Panc1 (cell line): ENCODE results near the gene ENPP3. TPM values are rescaled to one million over a fixed set of nuclear protein-coding genes. Genes with fewer than 3 reads are reported as not detected.

ENCODE experiments used
- ATAC-seq: fragments of 200-7000 bp; cut with Tn5 transposase; 2 replicates; pipeline ENCODE4 v1.9.1; 2020; ENCODE audit warnings: mild to moderate bottlenecking, moderate library complexity
- BruUV-seq: library from RNA; stranded (reverse); fragments of 400-500 nt; replicated peaks from 2 replicates; lab custom pipeline; 2021; lab: Mats Ljungman, UMichigan
- CTCF ChIA-PET: fragments of 300-600 bp; sonication (Branson Sonifier 250); formaldehyde crosslinking; loops from one replicate; lab custom pipeline; 2022; ENCODE audit warnings: antibody characterized with exemption; lab: Charles Lee
- POLR2A ChIA-PET: fragments of 300-600 bp; sonication (Branson Sonifier 250); formaldehyde crosslinking; loops from one replicate; lab custom pipeline; 2022; ENCODE audit warnings: antibody characterized with exemption; lab: Charles Lee
- DNase-seq: peaks from one replicate; pipeline ENCODE4 v3.0.0-alpha.2; 2010; ENCODE audit warnings: low read depth, low spot score
- H3K27ac ChIP-seq: 2 replicates; pipeline ENCODE4 v1.5.1; 2011; ENCODE audit warnings: mild to moderate bottlenecking, low read length, inconsistent platforms
- H3K27me3 ChIP-seq: fragments of 200-500 bp; sonication (Bioruptor generic); 2 replicates; pipeline ENCODE4 v1.6.0; 2014; ENCODE audit warnings: low read length, inconsistent platforms; ENCODE audit not compliant: control insufficient read depth, insufficient read depth
- H3K36me3 ChIP-seq: fragments of 200-500 bp; sonication (Bioruptor generic); 2 replicates; pipeline ENCODE4 v1.5.1; 2014; ENCODE audit warnings: inconsistent platforms, mild to moderate bottlenecking, low read length, moderate library complexity; ENCODE audit not compliant: control insufficient read depth, insufficient read depth
- H3K4me1 ChIP-seq: 2 replicates; pipeline ENCODE4 v1.5.1; 2011; ENCODE audit warnings: inconsistent platforms, mild to moderate bottlenecking, low read length, moderate library complexity; ENCODE audit not compliant: control insufficient read depth, insufficient read depth
- H3K4me3 ChIP-seq, 2 experiments: 2 replicates each; pipeline ENCODE4 v1.5.1; 2011 to 2012; ENCODE audit warnings: low read depth in 2 of 2, low read length in 2 of 2, mild to moderate bottlenecking in 2 of 2, inconsistent platforms in 1 of 2, moderate library complexity in 1 of 2
- H3K9me3 ChIP-seq: fragments of 200-500 bp; sonication (Bioruptor generic); 2 replicates; pipeline ENCODE4 v1.5.1; 2014; ENCODE audit warnings: low read depth, mild to moderate bottlenecking, inconsistent platforms, low read length, moderate library complexity; ENCODE audit not compliant: control insufficient read depth, insufficient read depth
- POLR2AphosphoS5 ChIP-seq: IDR thresholded peaks from 2 replicates; pipeline ENCODE4 v1.6.1; 2012; ENCODE audit warnings: mild to moderate bottlenecking, low read depth, low read length, moderate library complexity
- SIN3A ChIP-seq: IDR thresholded peaks from 2 replicates; pipeline ENCODE4 v1.6.1; 2012; ENCODE audit warnings: low read depth, mild to moderate bottlenecking, low read length, moderate library complexity, borderline replicate concordance; ENCODE audit not compliant: insufficient read depth
- TCF7L2 ChIP-seq: IDR thresholded peaks from 2 replicates; pipeline ENCODE4 v1.6.1; 2011; ENCODE audit warnings: mild to moderate bottlenecking, low read depth, low read length, inconsistent platforms
- in situ Hi-C: cut with HindIII; loops from 2 replicates; pipeline ENCODE4 v1.10.0; 2016; ENCODE audit warnings: low sequenced_read_pairs, low pct_unique_long_range_greater_than_20kb
- intact Hi-C: fragments of 100-400 bp; cut with micrococcal nuclease; formaldehyde crosslinking; loops from one replicate; pipeline ENCODE4 v1.10.0; 2022; ENCODE audit not compliant: unreplicated experiment
- total RNA-seq: library from RNA; stranded (reverse); gene quantifications from one replicate; pipeline ENCODE4 v1.2.1, GENCODE V29; 2021; ENCODE audit not compliant: unreplicated experiment
- TF ChIP-seq, protein P1 (sequence below): fragments of 450-650 bp; IDR thresholded peaks from 2 replicates; pipeline ENCODE4 v1.5.1; 2017; ENCODE audit warnings: mild to moderate bottlenecking
- TF ChIP-seq, protein P2 (sequence below), 2 experiments: IDR thresholded peaks; 2 replicates each; pipeline ENCODE4 v1.6.1; 2011 to 2012; ENCODE audit warnings: low read depth in 2 of 2, control low read depth in 1 of 2, low read length in 1 of 2, mild to moderate bottlenecking in 1 of 2, moderate library complexity in 1 of 2; ENCODE audit not compliant: insufficient read depth in 1 of 2

The ENPP3 gene
- total RNA-seq, 1 experiment from 2014 or later = not detected

GRCh38 chr6:131727868-131728267 is 90.8 kb downstream of the ENPP3 start:
- Histone ChIP-seq H3K27ac (no peak overlapping the region), H3K27me3 (no peaks in the 10 kb centered on the region), H3K4me3 (no peak overlapping the region), H3K4me1 (no peaks in the 10 kb centered on the region), H3K9me3 (no peaks in the 10 kb centered on the region), H3K36me3 (no peaks in the 10 kb centered on the region)
- CTCF ChIA-PET = no interaction called here
- intact Hi-C loops = no loop called here
- TF ChIP-seq, protein P1, sequence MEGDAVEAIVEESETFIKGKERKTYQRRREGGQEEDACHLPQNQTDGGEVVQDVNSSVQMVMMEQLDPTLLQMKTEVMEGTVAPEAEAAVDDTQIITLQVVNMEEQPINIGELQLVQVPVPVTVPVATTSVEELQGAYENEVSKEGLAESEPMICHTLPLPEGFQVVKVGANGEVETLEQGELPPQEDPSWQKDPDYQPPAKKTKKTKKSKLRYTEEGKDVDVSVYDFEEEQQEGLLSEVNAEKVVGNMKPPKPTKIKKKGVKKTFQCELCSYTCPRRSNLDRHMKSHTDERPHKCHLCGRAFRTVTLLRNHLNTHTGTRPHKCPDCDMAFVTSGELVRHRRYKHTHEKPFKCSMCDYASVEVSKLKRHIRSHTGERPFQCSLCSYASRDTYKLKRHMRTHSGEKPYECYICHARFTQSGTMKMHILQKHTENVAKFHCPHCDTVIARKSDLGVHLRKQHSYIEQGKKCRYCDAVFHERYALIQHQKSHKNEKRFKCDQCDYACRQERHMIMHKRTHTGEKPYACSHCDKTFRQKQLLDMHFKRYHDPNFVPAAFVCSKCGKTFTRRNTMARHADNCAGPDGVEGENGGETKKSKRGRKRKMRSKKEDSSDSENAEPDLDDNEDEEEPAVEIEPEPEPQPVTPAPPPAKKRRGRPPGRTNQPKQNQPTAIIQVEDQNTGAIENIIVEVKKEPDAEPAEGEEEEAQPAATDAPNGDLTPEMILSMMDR = no peak
- TF ChIP-seq SIN3A (no peak), TCF7L2 (no peak), POLR2AphosphoS5 (no peak)
- TF ChIP-seq, protein P2, sequence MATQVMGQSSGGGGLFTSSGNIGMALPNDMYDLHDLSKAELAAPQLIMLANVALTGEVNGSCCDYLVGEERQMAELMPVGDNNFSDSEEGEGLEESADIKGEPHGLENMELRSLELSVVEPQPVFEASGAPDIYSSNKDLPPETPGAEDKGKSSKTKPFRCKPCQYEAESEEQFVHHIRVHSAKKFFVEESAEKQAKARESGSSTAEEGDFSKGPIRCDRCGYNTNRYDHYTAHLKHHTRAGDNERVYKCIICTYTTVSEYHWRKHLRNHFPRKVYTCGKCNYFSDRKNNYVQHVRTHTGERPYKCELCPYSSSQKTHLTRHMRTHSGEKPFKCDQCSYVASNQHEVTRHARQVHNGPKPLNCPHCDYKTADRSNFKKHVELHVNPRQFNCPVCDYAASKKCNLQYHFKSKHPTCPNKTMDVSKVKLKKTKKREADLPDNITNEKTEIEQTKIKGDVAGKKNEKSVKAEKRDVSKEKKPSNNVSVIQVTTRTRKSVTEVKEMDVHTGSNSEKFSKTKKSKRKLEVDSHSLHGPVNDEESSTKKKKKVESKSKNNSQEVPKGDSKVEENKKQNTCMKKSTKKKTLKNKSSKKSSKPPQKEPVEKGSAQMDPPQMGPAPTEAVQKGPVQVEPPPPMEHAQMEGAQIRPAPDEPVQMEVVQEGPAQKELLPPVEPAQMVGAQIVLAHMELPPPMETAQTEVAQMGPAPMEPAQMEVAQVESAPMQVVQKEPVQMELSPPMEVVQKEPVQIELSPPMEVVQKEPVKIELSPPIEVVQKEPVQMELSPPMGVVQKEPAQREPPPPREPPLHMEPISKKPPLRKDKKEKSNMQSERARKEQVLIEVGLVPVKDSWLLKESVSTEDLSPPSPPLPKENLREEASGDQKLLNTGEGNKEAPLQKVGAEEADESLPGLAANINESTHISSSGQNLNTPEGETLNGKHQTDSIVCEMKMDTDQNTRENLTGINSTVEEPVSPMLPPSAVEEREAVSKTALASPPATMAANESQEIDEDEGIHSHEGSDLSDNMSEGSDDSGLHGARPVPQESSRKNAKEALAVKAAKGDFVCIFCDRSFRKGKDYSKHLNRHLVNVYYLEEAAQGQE (IDR thresholded peaks at IDR 0.05; ENCODE audit: insufficient read depth in 1 of 2, low read depth in 2 of 2, low read length in 1 of 2) = no peak
- ATAC-seq (no peak), DNase-seq (no peak)
- in situ Hi-C loops = no loop called here
- POLR2A ChIA-PET = no interaction called here
- BruUV-seq = no TSS peak

GRCh38 chr6:131728296-131728939 is 91.3 kb downstream of the ENPP3 start:
- no peak for TF ChIP-seq SIN3A
- TF ChIP-seq, protein P1 = no peak
- Histone ChIP-seq H3K4me1 (no peaks in the 10 kb centered on the region), H3K27ac (no peak overlapping the region), H3K27me3 (no peaks in the 10 kb centered on the region), H3K9me3 (no peaks in the 10 kb centered on the region), H3K36me3 (no peaks in the 10 kb centered on the region), H3K4me3 (no peak overlapping the region)
- in situ Hi-C loops (no loop called here), intact Hi-C loops (no loop called here)
- DNase-seq = no peak
- ChIA-PET CTCF (no interaction called here), POLR2A (no interaction called here)
- no TSS peak for BruUV-seq
- ATAC-seq = no peak
